ENCODE measurements around the gene FARSB.
"Not testable (repeated sequence)": the region's sequence is repeated elsewhere in the genome, so short reads cannot be mapped to it uniquely, and the experiment has no call there.

The FARSB gene

GRCh38 chr2:222603501-222603900 lies 52.4 kb downstream of the FARSB start:
- DNase-seq = no peak

- no peak for DNase-seq
Observed at GRCh38 chr2:222598611-222599010, 57.3 kb downstream of the FARSB start.

- no peak for DNase-seq
Observed at GRCh38 chr2:222595581-222595980, 60.3 kb downstream of the FARSB start.

GRCh38 chr2:222594679-222595078 lies 61.2 kb downstream of the FARSB start:
- DNase-seq = no peak

- DNase-seq = no peak
Observed at GRCh38 chr2:222592176-222592575, 63.7 kb downstream of the FARSB start.

GRCh38 chr2:222591661-222592060 lies 64.2 kb downstream of the FARSB start:
- no peak for DNase-seq

GRCh38 chr2:222584589-222584988 lies 71.3 kb downstream of the FARSB start:
- DNase-seq = not testable (repeated sequence)

- peak; percentile 5 for DNase-seq
Observed at GRCh38 chr2:222582928-222583327, 73.0 kb downstream of the FARSB start.

GRCh38 chr2:222577341-222577740 lies 78.6 kb downstream of the FARSB start:
- DNase-seq = no peak

- no peak for DNase-seq
Observed at GRCh38 chr2:222576171-222577081, 79.5 kb downstream of the FARSB start.

- DNase-seq = peak; percentile 37
Observed at GRCh38 chr2:222575618-222576017, 80.3 kb downstream of the FARSB start.

GRCh38 chr2:222572751-222573174 lies 83.1 kb downstream of the FARSB start:
- DNase-seq = peak; percentile 3

- DNase-seq = no peak
Observed at GRCh38 chr2:222572264-222572721, 83.6 kb downstream of the FARSB start.

GRCh38 chr2:222569826-222570225 lies 86.1 kb downstream of the FARSB start:
- no peak for DNase-seq

- peak; percentile 16 for DNase-seq
Observed at GRCh38 chr2:222568865-222569264, 87.0 kb downstream of the FARSB start.

GRCh38 chr2:222566229-222566628 lies 89.7 kb downstream of the FARSB start:
- DNase-seq = no peak

GRCh38 chr2:222563936-222564335 lies 92.0 kb downstream of the FARSB start:
- DNase-seq = no peak

- DNase-seq = no peak
Observed at GRCh38 chr2:222563106-222563718, 92.7 kb downstream of the FARSB start.

- DNase-seq = peak; percentile 46
Observed at GRCh38 chr2:222561817-222562645, 93.9 kb downstream of the FARSB start.

GRCh38 chr2:222561151-222561550 lies 94.7 kb downstream of the FARSB start:
- no peak for DNase-seq

- no peak for DNase-seq
Observed at GRCh38 chr2:222554517-222554916, 101.4 kb downstream of the FARSB start.

- DNase-seq = no peak
Observed at GRCh38 chr2:222548992-222549391, 106.9 kb downstream of the FARSB start.

GRCh38 chr2:222547083-222547482 lies 108.8 kb downstream of the FARSB start:
- peak; percentile 3 for DNase-seq

Measured in NCI-H69 (cell line).